ENCODE results near the gene ZSWIM1. TPM values are rescaled to one million over a fixed set of nuclear protein-coding genes. Genes with fewer than 3 reads are reported as not detected.

ZSWIM1 gene
- total and polyA plus RNA-seq, 2 of the 13 experiments (the other 11 are each of a cell fraction or from before 2014, with no cell fraction given): 9.5 to 11.7 TPM

GRCh38 chr20:45925821-45926506, 44.9 kb downstream of the ZSWIM1 start:
- BruUV-seq (replicated peaks): no TSS peak
- CTCF ChIA-PET (ENCODE audit: low intra/inter-chr PET ratio, low total read pairs): no interaction called here
- peak; percentile 19 for ATAC-seq
- peak; percentile 36; the same call in 1 of the 2 replicates for TF ChIP-seq RARA (CRISPR knock-in tag; IDR thresholded peaks at IDR 0.05)
- peak; percentile 19 for TF ChIP-seq TEAD3 (CRISPR knock-in tag; optimal IDR thresholded peaks at IDR 0.05; ENCODE audit: borderline replicate concordance)
- TF ChIP-seq RFXAP (CRISPR knock-in tag; IDR thresholded peaks at IDR 0.05; ENCODE audit: borderline replicate concordance): peak; percentile 33; the same call in 1 of the 2 replicates
- TF ChIP-seq TERF1 (CRISPR knock-in tag; IDR thresholded peaks at IDR 0.05): no peak
- peak; percentile 41 for TF ChIP-seq ZNF781 (CRISPR knock-in tag; IDR thresholded peaks at IDR 0.05; ENCODE audit: borderline replicate concordance, not compliant biosample characterization)
- no peak for TF ChIP-seq SMAD1 (CRISPR knock-in tag; IDR thresholded peaks at IDR 0.05; ENCODE audit: borderline replicate concordance, low read depth)
- TF ChIP-seq SOX5 (CRISPR knock-in tag; IDR thresholded peaks at IDR 0.05; ENCODE audit: borderline replicate concordance): peak; percentile 53; the same call in 1 of the 2 replicates
- TF ChIP-seq ZNF547 (CRISPR knock-in tag; IDR thresholded peaks at IDR 0.05): 0 out of 2 replicates have a peak, but pooled peaks have one; percentile 31
- TF ChIP-seq ETV5 (CRISPR knock-in tag; IDR thresholded peaks at IDR 0.05; ENCODE audit: borderline replicate concordance): 0 out of 2 replicates have a peak, but pooled peaks have one; percentile 6
- peak; percentile 29; the same call in 1 of the 2 replicates for TF ChIP-seq YEATS4 (CRISPR knock-in tag; IDR thresholded peaks at IDR 0.05; ENCODE audit: borderline replicate concordance)
- peak; percentile 57; the same call in 1 of the 2 replicates for TF ChIP-seq FOXK1 (CRISPR knock-in tag; IDR thresholded peaks at IDR 0.05; ENCODE audit: borderline replicate concordance, low read depth)
- TF ChIP-seq ZBTB4 (CRISPR knock-in tag; IDR thresholded peaks at IDR 0.05; ENCODE audit: borderline replicate concordance): 0 out of 2 replicates have a peak, but pooled peaks have one; percentile 34
- TF ChIP-seq, protein P1, sequence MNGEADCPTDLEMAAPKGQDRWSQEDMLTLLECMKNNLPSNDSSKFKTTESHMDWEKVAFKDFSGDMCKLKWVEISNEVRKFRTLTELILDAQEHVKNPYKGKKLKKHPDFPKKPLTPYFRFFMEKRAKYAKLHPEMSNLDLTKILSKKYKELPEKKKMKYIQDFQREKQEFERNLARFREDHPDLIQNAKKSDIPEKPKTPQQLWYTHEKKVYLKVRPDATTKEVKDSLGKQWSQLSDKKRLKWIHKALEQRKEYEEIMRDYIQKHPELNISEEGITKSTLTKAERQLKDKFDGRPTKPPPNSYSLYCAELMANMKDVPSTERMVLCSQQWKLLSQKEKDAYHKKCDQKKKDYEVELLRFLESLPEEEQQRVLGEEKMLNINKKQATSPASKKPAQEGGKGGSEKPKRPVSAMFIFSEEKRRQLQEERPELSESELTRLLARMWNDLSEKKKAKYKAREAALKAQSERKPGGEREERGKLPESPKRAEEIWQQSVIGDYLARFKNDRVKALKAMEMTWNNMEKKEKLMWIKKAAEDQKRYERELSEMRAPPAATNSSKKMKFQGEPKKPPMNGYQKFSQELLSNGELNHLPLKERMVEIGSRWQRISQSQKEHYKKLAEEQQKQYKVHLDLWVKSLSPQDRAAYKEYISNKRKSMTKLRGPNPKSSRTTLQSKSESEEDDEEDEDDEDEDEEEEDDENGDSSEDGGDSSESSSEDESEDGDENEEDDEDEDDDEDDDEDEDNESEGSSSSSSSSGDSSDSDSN (CRISPR knock-in tag; IDR thresholded peaks at IDR 0.05): peak; percentile 41; the same call in 1 of the 2 replicates
- no peak for TF ChIP-seq ZNF432 (CRISPR knock-in tag; IDR thresholded peaks at IDR 0.05; ENCODE audit: borderline replicate concordance)
- TF ChIP-seq ZNF839 (CRISPR knock-in tag; IDR thresholded peaks at IDR 0.05; ENCODE audit: borderline replicate concordance): peak; percentile 74; the same call in 1 of the 2 replicates
- no peak for TF ChIP-seq NFE2L2 (IDR thresholded peaks at IDR 0.05; ENCODE audit: low read length)

More at GRCh38 chr20:45925821-45926506, 44.9 kb downstream of the ZSWIM1 start:
- Histone ChIP-seq H3K4me1 (ENCODE audit: insufficient read depth, low read length) (peaks cover 79% of the 10 kb centered on the region), H3K27ac (ENCODE audit: extremely low read length, insufficient read depth, low read length) (peak overlapping the region; percentile 41), H3K36me3 (replicated peaks in 1 of 2; ENCODE audit: control insufficient read depth in 1 of 2, insufficient read depth in 2 of 2, low read length in 2 of 2) (no peaks in the 10 kb centered on the region), H4K20me1 (ENCODE audit: insufficient read depth, low read length) (no peaks in the 10 kb centered on the region), H3K4me2 (ENCODE audit: low read depth, low read length) (peak overlapping the region; percentile 68), H3K9ac (ENCODE audit: insufficient read depth, low read depth, low read length) (peak overlapping the region; percentile 20), H3K27me3 (ENCODE audit: control insufficient read depth in 1 of 2, insufficient read depth in 2 of 2, low read length in 2 of 2) (no peaks in the 10 kb centered on the region; a peak in 1 of 5 replicates), H3K4me3 (replicated peaks in 1 of 3; ENCODE audit: insufficient read depth in 1 of 3, low read depth in 2 of 3, low read length in 3 of 3) (peak overlapping the region in 1 of 3 experiments; percentile 51; a peak in 2 of 6 replicates), H3K79me2 (ENCODE audit: insufficient read depth, low read length) (no peaks in the 10 kb centered on the region), H3K9me3 (ENCODE audit: low read length) (no peaks in the 10 kb centered on the region), H2AFZ (ENCODE audit: low read length) (no peak overlapping the region)
- FAIRE-seq (no peak), DNase-seq (ENCODE audit: low spot score) (peak; percentile 58)
- POLR2A ChIA-PET: interaction anchor here (0.6 to 6.0 kb wide), 15 partner anchors 8 to 749 kb away, joined by 3 to 100 read pairs (median 11); partner anchors contain the start of genes ACOT8, CTSA, NEURL2 and PCIF1
- intact Hi-C loops (cut with micrococcal nuclease; ENCODE audit: unreplicated experiment) (loop anchor here (2.0 kb wide), 2 partner anchors 17 to 35 kb away; partner anchors contain the start of genes CTSA and NEURL2), in situ Hi-C loops (cut with HindIII; ENCODE audit: extremely low pct_ligation_motif_present, low pct_unique_long_range_greater_than_20kb) (no loop called here)
- 3% methylated on average over 9 of the region's 9 CpGs for WGBS (ENCODE audit: low lambda C conversion rate)
